ENCODE data around the gene RAPGEF2. TPM values are rescaled to one million over a fixed set of nuclear protein-coding genes. Genes with fewer than 3 reads are reported as not detected.

RAPGEF2 gene
- total and polyA plus RNA-seq, 2 donors from 2014 or later, result 6.9 to 50.6 TPM

GRCh38 chr4:159278399-159278798 is 175.5 kb downstream of the RAPGEF2 start:
- no peak for DNase-seq
- intact Hi-C loops (cut with DNase I), result no loop called here

GRCh38 chr4:159279084-159279483 is 176.2 kb downstream of the RAPGEF2 start:
- no peak for DNase-seq
- H3K27ac ChIP-seq (ENCODE audit: low read depth in 2 of 2, low read length in 2 of 2), result no peak overlapping the region
- FAIRE-seq, result no peak
- H3K4me1 ChIP-seq (ENCODE audit: control insufficient read depth in 2 of 3, insufficient read depth in 2 of 3, low read depth in 1 of 3, low read length in 3 of 3), result peaks cover 3 to 9% (median 7%) of the 10 kb centered on the region in 3 donors
- no peaks in the 10 kb centered on the region for H3K36me3 ChIP-seq (ENCODE audit: control insufficient read depth in 2 of 3, insufficient read depth in 3 of 3, low read length in 3 of 3)
- H3K4me3 ChIP-seq (ENCODE audit: low read length in 3 of 3), result no peak overlapping the region
- H3K27me3 ChIP-seq (ENCODE audit: control insufficient read depth, insufficient read depth, low read length), result no peaks in the 10 kb centered on the region
- H3K9me3 ChIP-seq (ENCODE audit: control insufficient read depth in 2 of 3, insufficient read depth in 1 of 3, low read length in 3 of 3), result no peaks in the 10 kb centered on the region
- TF ChIP-seq CTCF (IDR thresholded peaks at IDR 0.05; ENCODE audit: borderline replicate concordance, extremely low read depth, insufficient read depth), result no peak
- no peak overlapping the region for H3K9ac ChIP-seq (ENCODE audit: low read length in 3 of 3)
- intact Hi-C loops (cut with DNase I), result no loop called here

More at GRCh38 chr4:159278399-159278798, 175.5 kb downstream of the RAPGEF2 start:
- no peak overlapping the region for H3K9ac ChIP-seq (ENCODE audit: low read length in 3 of 3)
- no peaks in the 10 kb centered on the region for H3K27me3 ChIP-seq (ENCODE audit: control insufficient read depth, insufficient read depth, low read length)
- H3K27ac ChIP-seq (ENCODE audit: low read depth in 2 of 2, low read length in 2 of 2), result no peak overlapping the region
- no peaks in the 10 kb centered on the region for H3K9me3 ChIP-seq (ENCODE audit: control insufficient read depth in 2 of 3, insufficient read depth in 1 of 3, low read length in 3 of 3)
- no peak for FAIRE-seq
- H3K4me3 ChIP-seq (ENCODE audit: low read length in 3 of 3), result no peak overlapping the region
- peaks cover 3 to 9% (median 7%) of the 10 kb centered on the region in 3 donors for H3K4me1 ChIP-seq (ENCODE audit: control insufficient read depth in 2 of 3, insufficient read depth in 2 of 3, low read depth in 1 of 3, low read length in 3 of 3)
- no peak for TF ChIP-seq CTCF (IDR thresholded peaks at IDR 0.05; ENCODE audit: borderline replicate concordance, extremely low read depth, insufficient read depth)
- H3K36me3 ChIP-seq (ENCODE audit: control insufficient read depth in 2 of 3, insufficient read depth in 3 of 3, low read length in 3 of 3), result no peaks in the 10 kb centered on the region

- no peak overlapping the region for H3K4me3 ChIP-seq (ENCODE audit: low read length in 3 of 3)
- no peak overlapping the region for H3K9ac ChIP-seq (ENCODE audit: low read length in 3 of 3)
- H3K4me1 ChIP-seq (ENCODE audit: control insufficient read depth in 2 of 3, insufficient read depth in 2 of 3, low read depth in 1 of 3, low read length in 3 of 3), result peaks cover 3 to 11% (median 7%) of the 10 kb centered on the region in 3 donors
- TF ChIP-seq CTCF (IDR thresholded peaks at IDR 0.05; ENCODE audit: borderline replicate concordance, extremely low read depth, insufficient read depth), result no peak
- no peaks in the 10 kb centered on the region for H3K9me3 ChIP-seq (ENCODE audit: control insufficient read depth in 2 of 3, insufficient read depth in 1 of 3, low read length in 3 of 3)
- H3K27ac ChIP-seq (ENCODE audit: low read depth in 2 of 2, low read length in 2 of 2), result no peak overlapping the region
- intact Hi-C loops (cut with DNase I), result no loop called here
- H3K27me3 ChIP-seq (ENCODE audit: control insufficient read depth, insufficient read depth, low read length), result no peaks in the 10 kb centered on the region
- no peaks in the 10 kb centered on the region for H3K36me3 ChIP-seq (ENCODE audit: control insufficient read depth in 2 of 3, insufficient read depth in 3 of 3, low read length in 3 of 3)
- DNase-seq (no peak), FAIRE-seq (peak; percentile 3)
Observed at GRCh38 chr4:159280442-159281172, 177.7 kb downstream of the RAPGEF2 start.

Measured in kidney (tissue), 14 donors.